GM12873 (cell line): ENCODE results near the gene PRLH.

ENCODE experiments used
- CTCF ChIP-seq: IDR thresholded peaks from 2 replicates; pipeline ENCODE4 v1.5.1; 2012; ENCODE audit warnings: low read depth, mild to moderate bottlenecking, moderate library complexity, low read length, control low read depth; ENCODE audit not compliant: insufficient read depth; ENCODE audit errors: missing control alignments

PRLH gene

DNA sequence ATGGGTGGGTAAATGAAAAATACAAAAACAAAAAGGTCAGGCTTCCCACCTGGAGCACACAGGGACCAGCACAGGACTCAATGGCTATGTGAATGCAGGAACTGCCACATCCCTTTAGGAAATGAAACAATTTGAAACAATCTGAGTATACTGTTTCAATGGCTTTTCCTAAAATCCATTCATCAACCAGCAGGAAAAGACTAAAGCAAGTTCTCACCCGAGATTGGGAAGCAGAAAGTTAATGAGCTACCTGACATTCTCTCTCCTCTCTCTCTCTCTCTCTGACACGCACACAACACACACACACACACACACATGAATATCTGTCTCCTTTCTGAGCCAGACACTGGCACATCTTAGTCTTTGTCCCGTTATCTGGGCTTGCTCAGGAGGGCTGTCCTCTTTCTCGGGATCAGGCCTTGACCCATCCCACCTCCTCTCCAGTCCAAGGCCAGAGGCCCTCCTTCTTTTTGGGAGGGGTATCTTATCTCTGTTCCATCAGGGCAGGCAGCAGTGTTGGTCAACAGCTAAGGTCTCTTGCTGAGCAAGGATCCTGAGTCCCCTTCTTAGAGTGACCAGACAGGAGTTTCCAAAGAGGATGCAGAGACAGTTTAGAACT is 49.4 kb downstream of the PRLH start:
- no peak for TF ChIP-seq CTCF

DNA sequence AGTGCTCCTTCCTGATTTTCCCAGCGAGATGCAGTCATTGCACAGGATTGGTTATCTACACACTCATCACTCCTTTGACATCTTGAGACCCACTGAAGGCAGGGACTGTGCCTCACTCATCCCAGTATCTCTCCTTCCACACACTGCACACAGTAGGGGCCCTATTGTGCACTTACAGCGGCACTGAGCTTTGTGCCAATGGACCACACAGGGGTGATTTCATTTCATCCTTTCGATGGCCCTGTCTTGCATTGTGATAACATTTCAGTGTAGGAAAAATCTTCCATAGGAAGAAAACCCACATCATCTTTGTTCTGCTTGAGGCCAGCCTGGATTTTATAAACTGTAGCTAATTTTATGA is 50.0 kb downstream of the PRLH start:
- no peak for TF ChIP-seq CTCF
